DOHH2 (cell line): Measurements from ENCODE around the gene CNTN1.

Source experiments
- H3F3A ChIP-seq: fragments of 200-600 bp; sonication (generic), shearing (Covaris generic); 2 replicates; pipeline ENCODE4 v1.6.0; 2016; ENCODE audit warnings: antibody characterized with exemption, mild to moderate bottlenecking; ENCODE audit not compliant: control insufficient read depth, insufficient read depth
- H3K27ac ChIP-seq: fragments of 200-600 bp; sonication (generic); 2 replicates; pipeline ENCODE4 v1.5.1; 2014; ENCODE audit warnings: low read depth, mild to moderate bottlenecking, low read length, moderate library complexity
- H3K27me3 ChIP-seq: fragments of 200-600 bp; sonication (generic); 2 replicates; pipeline ENCODE4 v1.6.1; 2014; ENCODE audit warnings: mild to moderate bottlenecking, low read length, mixed read lengths; ENCODE audit not compliant: control insufficient read depth
- H3K36me3 ChIP-seq: fragments of 200-600 bp; sonication (generic); 2 replicates; pipeline ENCODE4 v1.6.1; 2014; ENCODE audit warnings: mild to moderate bottlenecking, low read length, moderate library complexity, mixed read lengths; ENCODE audit not compliant: control insufficient read depth
- H3K4me1 ChIP-seq: fragments of 200-600 bp; sonication (generic); 2 replicates; pipeline ENCODE4 v1.6.1; 2014; ENCODE audit warnings: mild to moderate bottlenecking, low read length, mixed read lengths; ENCODE audit not compliant: control insufficient read depth
- H3K4me2 ChIP-seq: fragments of 200-600 bp; sonication (generic); 2 replicates; pipeline ENCODE4 v1.6.0; 2014; ENCODE audit warnings: mild to moderate bottlenecking, low read length, moderate library complexity
- H3K4me3 ChIP-seq: fragments of 200-600 bp; sonication (generic); 2 replicates; pipeline ENCODE4 v1.5.1; 2014; ENCODE audit warnings: mild to moderate bottlenecking, low read length, mixed read lengths
- H3K79me2 ChIP-seq: fragments of 200-600 bp; sonication (generic); 2 replicates; pipeline ENCODE4 v1.6.1; 2014; ENCODE audit warnings: mild to moderate bottlenecking, low read length, mixed read lengths; ENCODE audit not compliant: control insufficient read depth
- H3K9me2 ChIP-seq: fragments of 200-600 bp; sonication (generic); replicated peaks from 2 replicates; pipeline ENCODE4 v1.6.1; 2014; ENCODE audit warnings: mild to moderate bottlenecking, low read length, mixed read lengths; ENCODE audit not compliant: control insufficient read depth
- H3K9me3 ChIP-seq: fragments of 200-600 bp; sonication (generic); 2 replicates; pipeline ENCODE4 v1.6.1; 2014; ENCODE audit warnings: antibody characterized with exemption, low read length, mixed read lengths; ENCODE audit not compliant: control insufficient read depth, insufficient read depth
- H4K20me1 ChIP-seq: fragments of 200-600 bp; sonication (generic); 2 replicates; pipeline ENCODE4 v1.6.0; 2014; ENCODE audit warnings: low read depth, mild to moderate bottlenecking, antibody characterized with exemption, low read length, moderate library complexity; ENCODE audit not compliant: control insufficient read depth, insufficient read depth
- EZH2phosphoT487 ChIP-seq: fragments of 200-600 bp; sonication (generic); IDR thresholded peaks from 2 replicates; pipeline ENCODE4 v1.6.1; 2017; ENCODE audit warnings: borderline replicate concordance, mild to moderate bottlenecking, antibody characterized with exemption, low read length, moderate library complexity, mixed read lengths
- TF ChIP-seq, protein P1 (sequence below): fragments of 200-600 bp; sonication (generic); IDR thresholded peaks from one replicate; pipeline ENCODE4 v1.5.1; 2014; ENCODE audit warnings: antibody characterized with exemption, mild to moderate bottlenecking, low read depth, low read length; ENCODE audit not compliant: poor library complexity, severe bottlenecking

The CNTN1 gene

DNA sequence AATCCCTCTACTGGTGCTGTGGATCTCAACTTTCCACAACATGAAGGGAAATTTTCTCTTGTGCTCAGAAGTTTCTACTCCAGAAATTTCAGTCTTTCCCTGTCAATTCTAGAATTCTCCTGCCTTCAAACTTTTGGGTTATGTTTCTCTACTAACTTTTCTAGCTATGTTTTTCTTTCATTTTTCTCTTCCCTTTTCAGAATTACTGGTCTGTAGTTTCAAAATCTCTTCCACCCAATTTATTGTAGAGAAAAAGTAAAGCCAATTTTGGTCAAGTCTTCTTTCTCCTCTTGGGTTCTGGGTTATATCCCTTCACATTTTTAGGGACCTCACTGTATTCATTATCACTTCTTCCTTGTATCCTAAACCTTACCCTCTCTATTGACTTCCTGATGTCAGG is 18.9 kb downstream of the CNTN1 start:
- TF ChIP-seq EZH2phosphoT487, result no peak
- TF ChIP-seq, protein P1, sequence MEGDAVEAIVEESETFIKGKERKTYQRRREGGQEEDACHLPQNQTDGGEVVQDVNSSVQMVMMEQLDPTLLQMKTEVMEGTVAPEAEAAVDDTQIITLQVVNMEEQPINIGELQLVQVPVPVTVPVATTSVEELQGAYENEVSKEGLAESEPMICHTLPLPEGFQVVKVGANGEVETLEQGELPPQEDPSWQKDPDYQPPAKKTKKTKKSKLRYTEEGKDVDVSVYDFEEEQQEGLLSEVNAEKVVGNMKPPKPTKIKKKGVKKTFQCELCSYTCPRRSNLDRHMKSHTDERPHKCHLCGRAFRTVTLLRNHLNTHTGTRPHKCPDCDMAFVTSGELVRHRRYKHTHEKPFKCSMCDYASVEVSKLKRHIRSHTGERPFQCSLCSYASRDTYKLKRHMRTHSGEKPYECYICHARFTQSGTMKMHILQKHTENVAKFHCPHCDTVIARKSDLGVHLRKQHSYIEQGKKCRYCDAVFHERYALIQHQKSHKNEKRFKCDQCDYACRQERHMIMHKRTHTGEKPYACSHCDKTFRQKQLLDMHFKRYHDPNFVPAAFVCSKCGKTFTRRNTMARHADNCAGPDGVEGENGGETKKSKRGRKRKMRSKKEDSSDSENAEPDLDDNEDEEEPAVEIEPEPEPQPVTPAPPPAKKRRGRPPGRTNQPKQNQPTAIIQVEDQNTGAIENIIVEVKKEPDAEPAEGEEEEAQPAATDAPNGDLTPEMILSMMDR, result no peak
- H3K4me3 ChIP-seq, result no peak overlapping the region
- H3F3A ChIP-seq, result no peaks in the 10 kb centered on the region
- no peaks in the 10 kb centered on the region for H3K4me1 ChIP-seq
- no peaks in the 10 kb centered on the region for H3K9me2 ChIP-seq
- H3K79me2 ChIP-seq, result no peaks in the 10 kb centered on the region
- H4K20me1 ChIP-seq, result no peaks in the 10 kb centered on the region
- no peaks in the 10 kb centered on the region for H3K9me3 ChIP-seq
- no peaks in the 10 kb centered on the region for H3K36me3 ChIP-seq
- no peak overlapping the region for H3K4me2 ChIP-seq
- no peaks in the 10 kb centered on the region for H3K27me3 ChIP-seq
- H3K27ac ChIP-seq, result no peak overlapping the region

DNA sequence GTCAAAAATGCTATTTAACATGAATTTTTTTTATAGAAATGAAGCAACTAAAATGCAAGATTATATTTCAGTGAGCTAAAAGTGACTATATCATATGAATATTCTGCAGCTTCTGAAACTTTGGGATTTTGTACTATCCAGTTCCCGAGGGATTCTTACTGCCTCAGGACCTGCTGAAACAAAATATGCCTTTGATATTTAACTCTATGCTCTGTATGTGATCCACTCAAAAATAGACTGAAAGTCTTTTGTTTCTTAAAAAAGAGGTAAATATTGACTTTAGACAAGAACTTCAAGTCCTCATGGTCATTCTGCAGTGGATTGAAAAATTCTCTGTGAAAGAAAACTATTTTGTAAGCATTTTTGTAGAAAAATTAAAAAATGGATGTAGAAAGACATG is 22.4 kb downstream of the CNTN1 start:
- H3K4me1 ChIP-seq, result no peaks in the 10 kb centered on the region
- H4K20me1 ChIP-seq, result no peaks in the 10 kb centered on the region
- H3K9me3 ChIP-seq, result no peaks in the 10 kb centered on the region
- H3K27ac ChIP-seq, result no peak overlapping the region
- no peaks in the 10 kb centered on the region for H3K27me3 ChIP-seq
- H3K79me2 ChIP-seq, result no peaks in the 10 kb centered on the region
- no peaks in the 10 kb centered on the region for H3K36me3 ChIP-seq
- TF ChIP-seq, protein P1, result no peak
- no peak for TF ChIP-seq EZH2phosphoT487
- no peaks in the 10 kb centered on the region for H3K9me2 ChIP-seq
- H3K4me3 ChIP-seq, result no peak overlapping the region
- no peak overlapping the region for H3K4me2 ChIP-seq
- H3F3A ChIP-seq, result no peaks in the 10 kb centered on the region

DNA sequence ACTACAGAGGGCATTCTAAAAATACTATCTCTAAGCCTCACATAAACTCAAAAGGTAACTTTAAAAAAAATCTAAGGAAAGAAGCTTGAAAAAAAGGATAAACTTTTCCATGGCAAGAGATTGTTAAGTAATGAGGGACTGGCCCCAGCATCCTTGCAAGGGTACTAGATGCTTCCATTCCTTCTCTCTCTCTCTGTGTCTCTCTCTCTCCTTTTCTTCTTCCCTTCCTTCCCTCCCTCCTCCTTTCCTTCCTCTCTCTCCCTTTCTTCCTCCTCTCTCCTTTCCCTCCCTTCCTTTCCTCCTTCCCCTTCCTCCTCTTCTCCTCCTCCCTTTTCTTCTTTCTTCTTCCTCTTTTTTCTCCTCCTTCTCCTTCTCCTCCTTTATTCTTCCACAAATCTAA is 23.8 kb downstream of the CNTN1 start:
- Histone ChIP-seq H3K36me3 (no peaks in the 10 kb centered on the region), H3K27me3 (no peaks in the 10 kb centered on the region), H3K4me3 (no peak overlapping the region), H3K9me3 (no peaks in the 10 kb centered on the region), H3K79me2 (no peaks in the 10 kb centered on the region), H3K4me1 (no peaks in the 10 kb centered on the region), H3K27ac (no peak overlapping the region), H3F3A (no peaks in the 10 kb centered on the region), H4K20me1 (no peaks in the 10 kb centered on the region), H3K4me2 (no peak overlapping the region), H3K9me2 (no peaks in the 10 kb centered on the region)
- TF ChIP-seq EZH2phosphoT487, result no peak
- TF ChIP-seq, protein P1, result no peak

DNA sequence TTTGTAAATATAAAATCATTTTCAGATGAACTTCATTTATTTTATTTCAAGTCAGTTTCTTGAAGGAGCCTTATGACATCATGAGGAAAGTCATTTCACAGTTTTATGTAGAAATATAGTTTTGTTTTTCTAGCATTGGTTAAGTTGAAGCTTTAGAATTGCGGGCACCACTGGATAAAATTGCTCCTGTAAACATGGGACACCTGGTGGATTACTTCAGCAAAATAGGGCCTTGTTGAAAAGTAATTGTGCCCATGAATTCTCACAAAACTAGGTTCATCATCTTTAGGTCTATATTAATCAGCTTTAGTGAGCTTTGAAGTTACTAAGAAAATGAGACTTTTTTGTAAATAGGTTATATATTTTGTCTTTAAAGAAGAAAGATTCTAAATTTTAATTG is 25.3 kb downstream of the CNTN1 start:
- Histone ChIP-seq H3K9me2 (no peaks in the 10 kb centered on the region), H3K4me3 (no peak overlapping the region), H3K4me2 (no peak overlapping the region), H3K27ac (no peak overlapping the region), H3K27me3 (no peaks in the 10 kb centered on the region), H3K9me3 (no peaks in the 10 kb centered on the region), H3K36me3 (no peaks in the 10 kb centered on the region), H4K20me1 (no peaks in the 10 kb centered on the region), H3K79me2 (no peaks in the 10 kb centered on the region), H3K4me1 (no peaks in the 10 kb centered on the region), H3F3A (no peaks in the 10 kb centered on the region)
- TF ChIP-seq, protein P1, result no peak
- no peak for TF ChIP-seq EZH2phosphoT487
